Fibroblast of lung (primary cell): ENCODE results near the gene ACTN1. TPM values are rescaled to one million over a fixed set of nuclear protein-coding genes. Genes with fewer than 3 reads are reported as not detected.
A peak's percentile ranks its signal among the peaks of the same experiment; 100 is the strongest.

Source experiments
- DNase-seq, 2 donors: peaks; one replicate each; pipeline versions ENCODE4 v3.0.0 to v3.0.0-alpha.2; 2010; ENCODE audit warnings: low read depth in 2 of 2
- H2AFZ ChIP-seq: 2 replicates; pipeline ENCODE4 v1.5.1; 2012; ENCODE audit warnings: low read length, control low read depth, inconsistent platforms
- H3K27ac ChIP-seq: 2 replicates; pipeline ENCODE4 v1.5.1; 2011; ENCODE audit warnings: low read length, control low read depth; ENCODE audit not compliant: insufficient read depth
- H3K27me3 ChIP-seq: 2 replicates; pipeline ENCODE4 v1.5.1; 2011; ENCODE audit warnings: mild to moderate bottlenecking, low read length; ENCODE audit not compliant: control insufficient read depth, insufficient read depth
- H3K36me3 ChIP-seq: 2 replicates; pipeline ENCODE4 v1.5.1; 2011; ENCODE audit warnings: low read length; ENCODE audit not compliant: control insufficient read depth, insufficient read depth
- H3K4me1 ChIP-seq: 2 replicates; pipeline ENCODE4 v1.5.1; 2011; ENCODE audit warnings: low read length; ENCODE audit not compliant: control insufficient read depth, insufficient read depth; ENCODE audit errors: extremely low read depth
- H3K4me2 ChIP-seq: 2 replicates; pipeline ENCODE4 v1.5.1; 2011; ENCODE audit warnings: low read length, control low read depth; ENCODE audit not compliant: insufficient read depth; ENCODE audit errors: extremely low read depth
- H3K4me3 ChIP-seq, 4 experiments: fragments of 200-600 bp in 1 of 4; sonication (generic) in 1 of 4; replicated peaks in 1 of 4; 2 replicates each; pipeline ENCODE4 v1.5.1; 2011 to 2016; ENCODE audit warnings: low read length in 4 of 4, low read depth in 3 of 4, mild to moderate bottlenecking in 3 of 4, control low read depth in 2 of 4, inconsistent platforms in 1 of 4, mixed read lengths in 1 of 4; ENCODE audit not compliant: insufficient read depth in 1 of 4; ENCODE audit errors: control extremely low read depth in 1 of 4
- H3K79me2 ChIP-seq: 2 replicates; pipeline ENCODE4 v1.5.1; 2012; ENCODE audit warnings: mild to moderate bottlenecking, low read length, inconsistent platforms; ENCODE audit not compliant: control insufficient read depth, insufficient read depth
- H3K9ac ChIP-seq: 2 replicates; pipeline ENCODE4 v1.5.1; 2011; ENCODE audit warnings: mild to moderate bottlenecking, low read length, control low read depth; ENCODE audit not compliant: insufficient read depth
- H3K9me3 ChIP-seq: 2 replicates; pipeline ENCODE4 v1.5.1; 2012; ENCODE audit warnings: low read depth, low read length; ENCODE audit not compliant: control insufficient read depth, insufficient read depth
- H4K20me1 ChIP-seq: 2 replicates; pipeline ENCODE4 v1.5.1; 2011; ENCODE audit warnings: low read length; ENCODE audit not compliant: control insufficient read depth, insufficient read depth; ENCODE audit errors: extremely low read depth
- CTCF ChIP-seq, 2 donors: IDR thresholded peaks in 1 of 2; conservative IDR thresholded peaks in 1 of 2; 1 replicate in 1 of 2; 2 replicates in 1 of 2; pipeline ENCODE4 v1.5.1; 2011 to 2012; ENCODE audit warnings: low read length in 2 of 2, control low read depth in 1 of 2, inconsistent platforms in 1 of 2, low read depth in 1 of 2, mild to moderate bottlenecking in 1 of 2
- EZH2 ChIP-seq: IDR thresholded peaks from 2 replicates; pipeline ENCODE4 v1.5.1; 2012; ENCODE audit warnings: low read length, control low read depth, mild to moderate bottlenecking; ENCODE audit errors: missing control alignments
- polyA plus RNA-seq, 2 donors: library from polyadenylated mRNA; depleted of rRNA in 1 of 2; stranded (reverse) in 1 of 2; unstranded in 1 of 2; fragments of >200 nt; gene quantifications; 2 replicates each; pipeline ENCODE4 v1.2.1, GENCODE V29; 2011 to 2012; ENCODE audit warnings: missing spikeins in 1 of 2
- total RNA-seq: library from RNA; depleted of rRNA; stranded (reverse); fragments of >200 nt; gene quantifications from 2 replicates; pipeline ENCODE4 v1.2.1, GENCODE V29; 2014

The ACTN1 gene
- total and polyA plus RNA-seq, 2 donors (not counting 1 experiment from before 2014, with no cell fraction given): 254 to 729 TPM

DNA sequence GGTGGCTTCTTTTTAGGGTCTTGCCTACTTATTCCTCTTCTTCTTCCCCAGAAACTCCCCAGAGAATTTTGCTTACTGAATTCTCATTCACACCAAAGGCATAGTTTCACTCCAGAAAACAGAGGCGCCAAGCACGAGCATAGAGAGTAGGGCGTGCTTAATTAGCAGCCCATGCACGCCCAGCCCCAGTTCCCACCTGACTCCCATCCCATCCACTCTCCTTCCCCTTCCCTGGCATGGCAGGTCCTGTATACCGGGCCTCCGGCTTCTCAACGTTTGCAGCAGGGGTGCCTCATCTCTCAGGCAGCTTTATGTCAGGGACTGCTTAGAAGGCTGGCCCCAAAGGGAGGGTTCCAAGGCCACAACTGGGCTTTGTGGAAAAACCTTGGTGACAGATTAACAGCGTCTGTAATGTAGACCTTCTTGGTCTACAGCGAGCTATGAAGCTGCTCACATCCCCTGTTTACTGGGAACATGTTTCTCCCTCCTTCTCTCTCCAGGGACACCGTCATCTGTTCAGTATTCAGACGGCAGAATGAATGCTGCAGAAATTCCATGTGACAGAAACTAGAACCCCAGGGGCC lies 62.7 kb downstream of the ACTN1 start:
- H4K20me1 ChIP-seq: peaks cover under 1% of the 10 kb centered on the region
- H2AFZ ChIP-seq: no peak overlapping the region

DNA sequence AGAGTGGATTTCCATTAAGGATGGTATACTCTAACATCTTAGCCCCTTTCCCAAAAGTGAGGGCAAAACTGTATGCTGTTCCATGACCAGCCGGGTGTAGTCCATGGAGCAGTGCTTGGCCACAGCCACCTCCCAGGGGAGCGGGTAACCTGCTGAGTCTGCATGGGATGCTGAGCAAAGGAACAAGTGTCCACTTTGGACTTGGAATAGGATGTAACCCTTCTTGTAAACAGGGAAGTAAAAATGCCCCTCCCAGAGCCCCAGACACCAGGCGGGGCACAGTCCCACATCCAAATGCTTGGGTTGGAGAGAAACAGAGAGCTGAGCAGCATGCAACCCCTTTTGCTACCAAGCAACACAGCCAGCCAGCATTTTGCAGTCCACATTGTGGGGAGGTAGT lies 65.6 kb downstream of the ACTN1 start:
- Histone ChIP-seq H4K20me1 (peaks cover 2% of the 10 kb centered on the region), H3K9ac (no peak overlapping the region)
- TF ChIP-seq EZH2: no peak
- TF ChIP-seq CTCF (conservative IDR thresholded peaks at IDR 0.05 in 1 of 2, IDR thresholded peaks at IDR 0.05 in 1 of 2; ENCODE audit: low read depth in 1 of 2, low read length in 2 of 2): no peak

More for the DNA sequence above, 62.7 kb downstream of the ACTN1 start:
- peaks cover 81% of the 10 kb centered on the region for H3K79me2 ChIP-seq
- no peak overlapping the region for H3K4me2 ChIP-seq
- TF ChIP-seq CTCF (conservative IDR thresholded peaks at IDR 0.05 in 1 of 2, IDR thresholded peaks at IDR 0.05 in 1 of 2; ENCODE audit: low read depth in 1 of 2, low read length in 2 of 2) (no peak), EZH2 (no peak)
- no peak for DNase-seq
- no peaks in the 10 kb centered on the region for H3K27me3 ChIP-seq
- no peaks in the 10 kb centered on the region for H3K9me3 ChIP-seq
- peaks cover 30% of the 10 kb centered on the region for H3K36me3 ChIP-seq
- no peak overlapping the region for H3K9ac ChIP-seq
- H3K4me3 ChIP-seq: no peak overlapping the region
- H3K4me1 ChIP-seq: peaks cover 3% of the 10 kb centered on the region
- H3K27ac ChIP-seq: no peak overlapping the region

GRCh38 chr14:68911594-68912227 lies 67.4 kb downstream of the ACTN1 start:
- Histone ChIP-seq H4K20me1 (peaks cover 2% of the 10 kb centered on the region), H3K36me3 (peaks cover 29% of the 10 kb centered on the region)

More for the DNA sequence above, 65.6 kb downstream of the ACTN1 start:
- H3K27ac ChIP-seq: no peak overlapping the region
- no peaks in the 10 kb centered on the region for H3K9me3 ChIP-seq
- no peak overlapping the region for H3K4me2 ChIP-seq
- H3K79me2 ChIP-seq: peaks cover 82% of the 10 kb centered on the region
- peaks cover 35% of the 10 kb centered on the region for H3K36me3 ChIP-seq
- no peak for DNase-seq
- no peaks in the 10 kb centered on the region for H3K27me3 ChIP-seq
- no peak overlapping the region for H3K4me3 ChIP-seq
- H3K4me1 ChIP-seq: peaks cover 3% of the 10 kb centered on the region
- H2AFZ ChIP-seq: no peak overlapping the region

More at GRCh38 chr14:68911594-68912227, 67.4 kb downstream of the ACTN1 start:
- no peak overlapping the region for H3K4me2 ChIP-seq
- no peak for TF ChIP-seq EZH2
- TF ChIP-seq CTCF (conservative IDR thresholded peaks at IDR 0.05 in 1 of 2, IDR thresholded peaks at IDR 0.05 in 1 of 2; ENCODE audit: low read depth in 1 of 2, low read length in 2 of 2): peak; percentile 97 to 99
- peak; percentile 63 to 81 for DNase-seq
- H2AFZ ChIP-seq: no peak overlapping the region
- no peak overlapping the region for H3K9ac ChIP-seq
- peak overlapping the region; percentile 1 for H3K27ac ChIP-seq
- H3K4me1 ChIP-seq: peaks cover 3% of the 10 kb centered on the region
- peaks cover 75% of the 10 kb centered on the region for H3K79me2 ChIP-seq
- H3K9me3 ChIP-seq: no peaks in the 10 kb centered on the region
- H3K4me3 ChIP-seq: no peak overlapping the region
- H3K27me3 ChIP-seq: no peaks in the 10 kb centered on the region
